ENCODE data around the gene TRAF7.

Gene TRAF7

DNA sequence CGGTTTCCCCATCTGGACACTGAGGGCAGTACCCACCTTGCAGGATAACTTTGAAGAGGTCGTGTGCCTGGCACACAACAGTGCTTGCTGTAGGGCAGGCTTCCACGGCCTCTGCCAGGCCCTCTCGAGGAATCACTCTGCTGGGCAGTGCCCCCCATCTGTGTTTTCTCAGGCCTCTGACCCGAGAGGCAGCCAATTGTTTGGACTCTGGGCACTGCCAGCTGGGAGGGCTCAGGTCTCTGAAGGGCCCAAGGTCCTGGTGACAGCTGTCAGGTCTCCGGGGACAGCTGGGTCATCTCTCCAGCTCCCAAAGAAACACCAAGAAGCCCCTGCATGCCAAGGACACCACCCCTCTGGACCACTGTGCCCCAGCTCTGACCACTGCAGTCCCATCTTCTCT lies 8.2 kb upstream of the TRAF7 start:
- in situ Hi-C loops (cut with HindIII; ENCODE audit: low sequenced_read_pairs) = no loop called here

- in situ Hi-C loops (cut with HindIII; ENCODE audit: low sequenced_read_pairs) = no loop called here
These were observed 7.5 kb upstream of the TRAF7 start, which contains the start of gene RAB26 for GRCh38 chr16:2147981-2148671. RAB26 (plus strand) TSS chr16:2148625; CDS start chr16:2148784, 159 bp downstream.

- in situ Hi-C loops (cut with HindIII; ENCODE audit: low sequenced_read_pairs) = no loop called here
These were observed 6.6 kb upstream of the TRAF7 start for GRCh38 chr16:2148714-2149629.

DNA sequence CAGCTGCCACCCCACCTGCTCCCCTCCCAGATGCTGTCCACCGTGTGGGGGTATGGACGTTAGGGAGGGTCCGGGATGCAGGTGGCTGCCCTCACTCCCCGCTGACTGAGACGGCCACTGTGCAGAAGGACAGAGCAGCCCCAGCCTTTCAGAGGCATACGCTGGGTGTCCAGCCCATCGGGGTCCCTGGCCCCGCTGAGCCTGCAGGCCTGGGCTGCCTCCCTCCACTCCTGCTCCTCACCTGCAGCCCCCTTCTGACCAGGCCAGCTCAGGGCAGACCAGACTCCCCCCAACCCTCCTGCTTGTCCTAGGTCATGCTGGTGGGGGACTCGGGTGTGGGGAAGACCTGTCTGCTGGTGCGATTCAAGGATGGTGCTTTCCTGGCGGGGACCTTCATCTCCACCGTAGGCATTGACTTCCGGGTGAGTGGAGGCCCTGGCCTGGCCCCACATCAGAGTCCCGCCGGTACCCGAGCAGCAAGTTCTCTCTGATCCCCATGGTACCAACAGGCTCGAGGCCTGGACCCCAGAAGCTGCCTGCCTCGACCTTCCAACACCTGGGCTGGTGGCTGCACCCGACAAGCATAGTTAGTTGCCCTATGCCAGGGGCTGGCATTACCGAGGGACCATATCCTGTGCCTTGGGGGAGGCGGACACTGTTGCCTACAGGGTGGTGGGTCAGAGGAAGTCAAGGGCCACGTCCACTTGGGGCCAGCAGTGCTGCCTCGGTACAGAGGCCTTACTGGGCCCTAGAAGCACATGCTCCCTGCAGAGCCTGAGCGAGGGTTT lies 5.8 kb upstream of the TRAF7 start:
- in situ Hi-C loops (cut with HindIII; ENCODE audit: low sequenced_read_pairs) = no loop called here

DNA sequence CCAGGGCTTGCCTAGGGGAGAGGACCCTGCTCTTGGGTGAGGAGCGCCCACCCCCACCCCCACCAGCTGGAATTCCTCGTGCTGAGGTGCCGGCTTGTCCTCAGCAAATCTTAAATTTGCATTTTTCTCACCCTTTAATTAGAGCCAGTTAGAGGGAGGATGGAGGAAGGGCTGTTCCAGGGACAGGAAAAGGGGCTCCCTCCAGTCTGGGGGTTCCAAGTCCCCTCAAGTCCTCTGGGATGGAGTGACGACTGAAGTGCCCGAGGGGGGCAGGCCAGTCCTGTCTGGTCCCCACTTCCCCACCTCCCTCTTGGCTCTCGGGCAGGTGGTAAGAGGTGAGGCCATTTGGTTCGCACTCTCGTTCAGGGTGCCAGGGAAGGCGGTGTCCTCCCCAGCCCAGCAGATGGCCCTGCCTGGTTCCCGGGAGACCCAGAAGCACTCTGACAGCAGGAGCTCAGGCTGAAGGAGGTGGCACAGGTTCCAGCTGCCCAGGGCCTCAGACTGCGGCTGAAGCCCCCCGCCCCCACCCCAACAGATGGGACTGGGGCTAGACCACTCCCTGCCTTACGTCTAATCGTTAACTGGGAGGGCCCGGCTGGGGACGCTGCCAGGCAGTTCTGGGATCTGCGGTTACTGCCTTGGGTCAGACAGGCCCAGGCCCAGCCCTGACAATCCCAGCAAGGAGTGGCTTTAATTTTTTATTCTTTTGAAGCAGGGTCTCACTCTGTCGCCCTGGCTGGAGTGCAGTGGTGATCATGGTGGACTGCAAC lies 5.0 kb upstream of the TRAF7 start:
- in situ Hi-C loops (cut with HindIII; ENCODE audit: low sequenced_read_pairs) = no loop called here

- in situ Hi-C loops (cut with HindIII; ENCODE audit: low sequenced_read_pairs) = no loop called here
These were observed 4.1 kb upstream of the TRAF7 start for GRCh38 chr16:2151188-2152091.

DNA sequence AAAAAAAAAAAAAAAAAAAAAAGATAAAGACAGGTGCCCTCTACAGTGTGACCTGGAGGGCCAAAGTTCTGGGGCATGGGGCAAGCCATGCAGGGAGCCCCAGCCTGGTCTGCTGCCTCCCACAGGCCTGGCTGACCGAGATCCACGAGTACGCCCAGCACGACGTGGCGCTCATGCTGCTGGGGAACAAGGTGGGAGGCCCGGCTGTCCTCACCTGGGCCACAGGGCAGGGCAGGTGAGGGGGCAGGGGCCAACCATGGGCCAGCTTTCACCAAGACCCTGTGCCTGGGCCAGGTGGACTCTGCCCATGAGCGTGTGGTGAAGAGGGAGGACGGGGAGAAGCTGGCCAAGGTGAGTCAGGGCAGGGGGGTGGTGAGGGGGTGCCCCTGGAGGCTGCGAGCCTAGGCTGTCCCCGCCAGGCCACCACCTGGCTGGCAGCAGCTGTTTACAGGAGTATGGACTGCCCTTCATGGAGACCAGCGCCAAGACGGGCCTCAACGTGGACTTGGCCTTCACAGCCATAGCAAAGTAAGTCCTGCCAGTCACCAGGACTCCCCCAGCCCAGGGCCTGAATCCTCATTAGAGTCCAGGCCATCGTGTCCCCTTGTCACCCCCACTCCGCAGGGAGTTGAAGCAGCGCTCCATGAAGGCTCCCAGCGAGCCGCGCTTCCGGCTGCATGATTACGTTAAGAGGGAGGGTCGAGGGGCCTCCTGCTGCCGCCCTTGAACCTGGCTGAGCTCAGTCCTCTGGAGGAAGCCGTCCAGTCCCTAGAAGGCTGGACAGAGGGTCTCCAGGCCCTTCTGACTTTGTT lies 2.7 kb upstream of the TRAF7 start:
- in situ Hi-C loops (cut with HindIII; ENCODE audit: low sequenced_read_pairs) = no loop called here

- in situ Hi-C loops (cut with HindIII; ENCODE audit: low sequenced_read_pairs) = no loop called here
These were observed 970 bp upstream of the TRAF7 start for GRCh38 chr16:2154533-2155090.

- in situ Hi-C loops (cut with HindIII; ENCODE audit: low sequenced_read_pairs) = no loop called here
These were observed 631 bp downstream of the TRAF7 start for GRCh38 chr16:2155977-2156848.

- in situ Hi-C loops (cut with HindIII; ENCODE audit: low sequenced_read_pairs) = no loop called here
These were observed 1.3 kb downstream of the TRAF7 start for GRCh38 chr16:2156849-2157224.

GRCh38 chr16:2157480-2158261 lies 2.1 kb downstream of the TRAF7 start:
- in situ Hi-C loops (cut with HindIII; ENCODE audit: low sequenced_read_pairs) = no loop called here

- in situ Hi-C loops (cut with HindIII; ENCODE audit: low sequenced_read_pairs) = no loop called here
These were observed 2.7 kb downstream of the TRAF7 start for GRCh38 chr16:2158262-2158638.

DNA sequence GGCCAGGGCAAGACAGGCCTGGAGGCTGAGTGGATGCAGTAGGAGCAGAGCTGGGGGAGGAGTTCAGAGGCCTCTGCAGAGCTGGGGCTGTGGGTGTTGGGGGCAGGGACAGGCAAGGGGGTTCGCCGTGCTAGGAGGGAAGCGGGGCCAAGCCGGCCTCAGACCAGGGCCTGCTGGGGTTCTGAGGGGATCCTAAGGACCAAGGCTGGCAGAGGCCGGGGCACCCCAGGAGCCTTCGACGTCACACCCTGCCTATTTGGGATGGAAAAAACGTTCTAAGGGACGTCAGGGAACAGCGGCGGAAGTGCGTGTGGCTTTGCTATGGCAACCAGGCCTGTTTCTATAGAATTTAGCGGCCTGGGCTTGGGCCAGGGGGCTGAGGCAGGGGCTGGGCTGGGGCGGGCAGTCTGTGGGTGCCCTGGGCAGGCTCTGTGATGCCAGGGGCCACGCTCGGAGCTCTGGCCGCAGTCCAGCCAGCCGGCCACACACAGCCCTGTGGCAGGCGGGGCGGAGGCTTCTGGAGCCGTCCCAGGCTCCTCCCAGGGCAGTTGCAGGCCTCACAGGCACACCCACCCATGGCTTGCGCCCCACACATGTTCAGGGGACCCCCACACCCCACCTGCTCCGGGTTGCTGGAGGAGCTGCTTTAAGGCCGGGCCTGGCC lies 3.7 kb downstream of the TRAF7 start:
- in situ Hi-C loops (cut with HindIII; ENCODE audit: low sequenced_read_pairs) = no loop called here

- in situ Hi-C loops (cut with HindIII; ENCODE audit: low sequenced_read_pairs) = no loop called here
These were observed 5.5 kb downstream of the TRAF7 start for GRCh38 chr16:2160915-2161551.

DNA sequence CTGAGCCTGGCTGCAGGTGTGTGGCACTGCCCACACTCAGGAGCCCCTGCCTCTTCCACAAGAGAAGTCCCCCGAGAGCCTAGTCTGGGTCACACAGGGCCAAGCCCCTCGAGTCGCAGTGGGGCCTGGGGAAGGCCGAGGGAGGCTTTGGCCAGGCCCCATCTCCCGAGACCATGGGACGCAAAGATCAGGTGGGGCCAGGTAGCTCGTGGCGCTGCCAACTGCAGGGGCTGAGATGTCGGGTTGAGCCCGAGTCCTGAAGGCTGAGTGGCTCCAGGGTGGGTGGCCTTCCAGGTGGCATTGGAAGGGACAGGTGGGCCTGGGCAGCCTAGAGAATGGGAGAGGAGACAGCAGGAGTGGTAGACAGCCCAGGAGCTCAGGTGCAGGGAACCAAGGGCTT lies 6.3 kb downstream of the TRAF7 start:
- in situ Hi-C loops (cut with HindIII; ENCODE audit: low sequenced_read_pairs) = no loop called here

DNA sequence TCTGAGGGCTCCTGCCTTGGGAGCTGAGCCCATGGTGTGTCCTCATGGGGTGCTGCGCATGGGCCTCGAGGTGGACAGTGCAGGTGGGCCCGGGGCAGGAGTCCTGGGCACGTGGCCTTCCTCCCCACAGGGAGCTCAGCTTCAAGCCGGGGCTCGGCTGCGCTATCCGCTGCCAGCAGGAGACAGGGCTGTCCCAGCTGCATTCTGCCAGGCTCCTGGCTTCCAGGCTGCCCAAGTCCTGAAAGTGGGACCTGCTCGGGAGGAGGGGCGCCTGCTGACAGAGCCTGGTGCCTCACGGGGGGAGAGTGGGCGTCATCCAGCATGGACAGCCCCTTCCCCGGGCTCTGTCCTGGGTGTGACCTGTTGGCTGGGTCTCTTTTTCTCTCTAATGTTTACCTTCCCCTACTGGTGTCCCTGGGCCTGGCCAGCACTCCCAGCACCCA lies 7.1 kb downstream of the TRAF7 start:
- in situ Hi-C loops (cut with HindIII; ENCODE audit: low sequenced_read_pairs) = no loop called here
